OCI-LY3 (cell line): ENCODE results near the gene SYDE1.

Experiments
- CTCF ChIP-seq: fragments of 200-600, 300-600 bp; sonication (generic); IDR thresholded peaks from 2 replicates; pipeline ENCODE4 v1.5.1; 2014; ENCODE audit warnings: antibody characterized with exemption, low read length, low read depth
- EZH2phosphoT487 ChIP-seq: fragments of 200-600 bp; shearing (Covaris generic); IDR thresholded peaks from 2 replicates; pipeline ENCODE4 v1.6.1; 2018; ENCODE audit warnings: antibody characterized with exemption, mixed run types, low read depth

GRCh38 chr19:15107061-15108010 lies at the start of gene SYDE1:
- no peak for TF ChIP-seq CTCF
- TF ChIP-seq EZH2phosphoT487: no peak
